Sigmoid colon (tissue), 7 donors: ENCODE data around the gene RGS7. TPM values are rescaled to one million over a fixed set of nuclear protein-coding genes. Genes with fewer than 3 reads are reported as not detected.
A peak's percentile ranks its signal among the peaks of the same experiment; 100 is the strongest.
"Not testable (repeated sequence)": the region's sequence is repeated elsewhere in the genome, so short reads cannot be mapped to it uniquely, and the experiment has no call there.

Experiments
- DNase-seq: peaks from one replicate; pipeline ENCODE4 v3.0.0-alpha.2; 2019
- H3K27ac ChIP-seq, 4 donors: fragments of 200-600 bp; sonication (generic); one replicate each; pipeline ENCODE4 v1.5.1; 2016 to 2019; ENCODE audit warnings: mild to moderate bottlenecking in 1 of 4
- H3K27me3 ChIP-seq, 3 donors: fragments of 200-600 bp; sonication (generic); one replicate each; pipeline ENCODE4 v1.5.1; 2019; ENCODE audit warnings: mild to moderate bottlenecking in 1 of 3
- H3K36me3 ChIP-seq, 4 donors: fragments of 200-600 bp; sonication (generic); one replicate each; pipeline ENCODE4 v1.5.1; 2016 to 2019
- H3K4me1 ChIP-seq, 4 donors: fragments of 200-600 bp; sonication (generic); one replicate each; pipeline ENCODE4 v1.5.1; 2017 to 2019
- H3K4me3 ChIP-seq, 4 donors: fragments of 200-600 bp; sonication (generic); one replicate each; pipeline ENCODE4 v1.5.1; 2017 to 2019; ENCODE audit warnings: mild to moderate bottlenecking in 2 of 4, moderate library complexity in 1 of 4
- H3K9me3 ChIP-seq, 4 donors: fragments of 200-600 bp in 3 of 4; sonication (generic) in 3 of 4; one replicate each; pipeline versions ENCODE4 v1.5.1 to v1.6.1; 2013 to 2019
- EP300 ChIP-seq, 4 donors: sonication (generic); formaldehyde crosslinking; IDR thresholded peaks; one replicate each; pipeline ENCODE4 v1.6.1; 2017; ENCODE audit warnings: antibody characterized with exemption in 4 of 4
- POLR2A ChIP-seq, 2 donors: fragments of 450-650 bp; IDR thresholded peaks; one replicate each; pipeline ENCODE4 v1.6.1; 2016; ENCODE audit warnings: antibody characterized with exemption in 2 of 2, mild to moderate bottlenecking in 2 of 2, moderate library complexity in 2 of 2
- POLR2AphosphoS5 ChIP-seq, 4 donors: sonication (generic); formaldehyde crosslinking; IDR thresholded peaks; one replicate each; pipeline ENCODE4 v1.6.1; 2017; ENCODE audit warnings: antibody characterized with exemption in 4 of 4
- WGBS, 2 donors: extraction: QIAGEN DNeasy Blood & Tissue Kit; methylation state at CpG; one replicate each; pipeline ENCODE4 v1.1.7; 2013; 5-methylcytosine and 5-hydroxymethylcytosine counted together
- intact Hi-C: fragments of 100-400 bp; cut with DNase I; formaldehyde crosslinking; loops from one replicate; pipeline ENCODE4 v1.15.1; 2023
- polyA plus RNA-seq, 3 donors: library from polyadenylated mRNA; stranded (reverse); fragments of 200-250 nt; gene quantifications; one replicate each; pipeline ENCODE4 v1.2.3, GENCODE V29; 2013
- small RNA-seq, 3 donors: library from RNA; depleted of rRNA; stranded (forward); fragments of <200 nt; gene quantifications; one replicate each; pipeline ENCODE3, GENCODE V24; 2016
- total RNA-seq, 4 donors: library from RNA; depleted of rRNA; stranded (reverse); fragments of >200 nt; gene quantifications; one replicate each; pipeline ENCODE4 v1.1.0, GENCODE V29; 2016
- TF ChIP-seq, protein P1 (sequence below), 4 experiments: fragments of 450-650 bp in 3 of 4; fragments of 200-600 bp in 1 of 4; IDR thresholded peaks; one replicate each; pipeline ENCODE4 v1.5.1; 2016 to 2019; ENCODE audit warnings: antibody characterized with exemption in 4 of 4, mild to moderate bottlenecking in 3 of 4, moderate library complexity in 2 of 4
- donor health status: healthy with polysubstance abuse.
- donor health status: Bipolar disorder and iron deficiency.
- donor health status: healthy.

The RGS7 gene
- total and polyA plus RNA-seq, 7 donors = 0.10 to 1.8 (median 0.33) TPM; not detected in 4

DNA sequence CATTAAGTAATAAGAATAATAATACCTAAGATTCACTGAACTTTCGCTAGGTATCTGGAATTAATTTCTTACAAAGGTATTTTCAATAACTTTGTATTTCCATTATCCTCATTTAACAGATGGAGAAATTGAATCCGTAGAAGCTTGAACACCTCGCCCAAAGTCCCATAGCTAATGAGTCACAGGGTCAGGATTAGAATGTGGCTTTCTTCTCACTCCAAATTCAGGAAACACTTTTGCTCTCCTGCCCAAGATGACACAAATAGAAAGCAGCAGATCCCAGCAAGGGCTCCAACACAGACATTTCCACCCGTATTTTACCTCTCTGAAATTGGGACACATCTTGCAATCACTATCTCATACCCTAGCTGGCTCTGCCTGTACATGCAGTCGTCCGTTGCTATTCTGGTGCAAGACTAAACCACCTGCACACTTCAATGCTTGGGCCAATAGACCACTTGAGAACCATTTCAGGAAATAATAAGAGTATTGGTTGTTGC is 619.2 kb downstream of the RGS7 start:
- no peak overlapping the region for H3K4me3 ChIP-seq
- WGBS, 2 donors = 87 to 92% methylated on average over 6 of the region's 6 CpGs
- H3K27me3 ChIP-seq = no peaks in the 10 kb centered on the region
- H3K9me3 ChIP-seq = no peaks in the 10 kb centered on the region
- TF ChIP-seq, protein P1, sequence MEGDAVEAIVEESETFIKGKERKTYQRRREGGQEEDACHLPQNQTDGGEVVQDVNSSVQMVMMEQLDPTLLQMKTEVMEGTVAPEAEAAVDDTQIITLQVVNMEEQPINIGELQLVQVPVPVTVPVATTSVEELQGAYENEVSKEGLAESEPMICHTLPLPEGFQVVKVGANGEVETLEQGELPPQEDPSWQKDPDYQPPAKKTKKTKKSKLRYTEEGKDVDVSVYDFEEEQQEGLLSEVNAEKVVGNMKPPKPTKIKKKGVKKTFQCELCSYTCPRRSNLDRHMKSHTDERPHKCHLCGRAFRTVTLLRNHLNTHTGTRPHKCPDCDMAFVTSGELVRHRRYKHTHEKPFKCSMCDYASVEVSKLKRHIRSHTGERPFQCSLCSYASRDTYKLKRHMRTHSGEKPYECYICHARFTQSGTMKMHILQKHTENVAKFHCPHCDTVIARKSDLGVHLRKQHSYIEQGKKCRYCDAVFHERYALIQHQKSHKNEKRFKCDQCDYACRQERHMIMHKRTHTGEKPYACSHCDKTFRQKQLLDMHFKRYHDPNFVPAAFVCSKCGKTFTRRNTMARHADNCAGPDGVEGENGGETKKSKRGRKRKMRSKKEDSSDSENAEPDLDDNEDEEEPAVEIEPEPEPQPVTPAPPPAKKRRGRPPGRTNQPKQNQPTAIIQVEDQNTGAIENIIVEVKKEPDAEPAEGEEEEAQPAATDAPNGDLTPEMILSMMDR (IDR thresholded peaks at IDR 0.05) = no peak
- TF ChIP-seq POLR2AphosphoS5 (IDR thresholded peaks at IDR 0.05) (no peak), POLR2A (IDR thresholded peaks at IDR 0.05) (no peak), EP300 (IDR thresholded peaks at IDR 0.05) (no peak)
- no peaks in the 10 kb centered on the region for H3K4me1 ChIP-seq
- no peak overlapping the region for H3K27ac ChIP-seq
- no peak for DNase-seq
- intact Hi-C loops = no loop called here
- no peaks in the 10 kb centered on the region for H3K36me3 ChIP-seq

DNA sequence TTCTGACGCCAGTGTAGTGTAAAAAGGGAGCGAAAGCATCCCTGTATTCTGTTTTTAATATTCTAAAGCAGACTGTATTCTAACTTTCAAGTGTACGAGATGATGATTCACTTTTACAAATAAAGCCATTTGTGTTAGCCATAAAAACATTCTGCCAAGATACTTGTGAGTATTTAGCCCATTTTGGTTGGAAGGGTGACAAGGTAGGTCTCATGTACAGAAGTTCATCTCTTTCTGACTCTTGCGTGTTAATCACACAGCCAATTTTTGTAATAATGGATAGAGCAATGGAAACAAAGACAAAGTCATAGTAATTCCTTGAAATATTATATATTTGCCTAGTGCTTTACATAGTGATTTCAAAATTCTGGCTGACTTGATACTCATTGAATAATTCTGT is 619.7 kb downstream of the RGS7 start:
- TF ChIP-seq EP300 (IDR thresholded peaks at IDR 0.05) (no peak), POLR2A (IDR thresholded peaks at IDR 0.05) (no peak), POLR2AphosphoS5 (IDR thresholded peaks at IDR 0.05) (no peak)
- TF ChIP-seq, protein P1 (IDR thresholded peaks at IDR 0.05) = no peak
- H3K4me1 ChIP-seq = no peaks in the 10 kb centered on the region
- whole genome bisulfite sequencing, 2 donors = 69 to 75% methylated on average over 4 of the region's 4 CpGs
- H3K4me3 ChIP-seq = no peak overlapping the region
- no peak for DNase-seq
- no peaks in the 10 kb centered on the region for H3K9me3 ChIP-seq
- no peak overlapping the region for H3K27ac ChIP-seq
- H3K36me3 ChIP-seq = no peaks in the 10 kb centered on the region
- intact Hi-C loops = no loop called here
- no peaks in the 10 kb centered on the region for H3K27me3 ChIP-seq

DNA sequence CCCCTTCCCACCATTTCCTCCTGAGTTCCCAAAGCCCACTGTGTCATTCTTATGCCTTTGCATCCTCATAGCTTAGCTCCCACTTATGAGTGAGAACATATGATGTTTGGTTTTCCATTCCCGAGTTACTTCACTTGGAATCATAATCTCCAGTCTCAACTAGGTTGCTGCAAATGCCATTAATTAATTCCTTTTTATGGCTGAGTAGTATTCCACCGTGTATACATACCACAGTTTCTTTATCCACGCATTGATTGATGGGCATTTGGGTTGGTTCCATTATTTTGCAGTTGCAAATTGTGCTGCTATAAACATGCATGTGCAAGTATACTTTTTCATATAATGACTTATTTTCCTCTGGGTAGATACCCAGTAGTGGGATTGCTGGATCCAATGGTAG is 622.3 kb downstream of the RGS7 start:
- not testable (repeated sequence) for DNase-seq, H3K36me3 ChIP-seq, H3K4me1 ChIP-seq, H3K4me3 ChIP-seq, H3K27ac ChIP-seq, H3K27me3 ChIP-seq, H3K9me3 ChIP-seq
- intact Hi-C loops = loop anchor here (5.0 kb wide), 1 partner anchor 213 kb away; no protein-coding TSS in a partner anchor
- 81 to 91% methylated on average over 3 of the region's 3 CpGs for WGBS, 2 donors

DNA sequence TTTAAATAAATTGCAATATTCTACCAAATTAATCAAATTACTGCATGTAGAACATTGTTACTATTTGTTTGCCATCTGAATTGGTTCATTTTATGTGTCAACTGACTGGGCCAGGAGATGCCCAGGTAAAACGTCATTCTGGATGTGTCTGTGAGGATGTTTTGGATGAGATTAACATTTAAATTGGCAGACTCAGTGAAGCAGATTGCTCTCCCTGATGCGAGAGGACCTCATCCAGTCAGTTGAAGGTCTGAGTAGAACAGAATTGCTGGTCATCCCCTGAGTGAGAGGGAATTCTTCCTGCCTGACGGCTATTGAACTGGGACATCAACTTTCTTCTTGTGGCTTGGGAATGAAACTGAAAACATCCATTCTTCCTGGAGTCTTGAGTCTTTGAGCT is 623.0 kb downstream of the RGS7 start:
- 85 to 86% methylated on average over 3 of the region's 3 CpGs for WGBS, 2 donors
- intact Hi-C loops = loop anchor here (5.0 kb wide), 1 partner anchor 213 kb away; no protein-coding TSS in a partner anchor
- no peaks in the 10 kb centered on the region for H3K27me3 ChIP-seq
- TF ChIP-seq POLR2AphosphoS5 (IDR thresholded peaks at IDR 0.05) (no peak), POLR2A (IDR thresholded peaks at IDR 0.05) (no peak), EP300 (IDR thresholded peaks at IDR 0.05) (no peak)
- TF ChIP-seq, protein P1 (IDR thresholded peaks at IDR 0.05) = no peak
- H3K4me1 ChIP-seq = no peaks in the 10 kb centered on the region
- H3K9me3 ChIP-seq = no peaks in the 10 kb centered on the region
- H3K36me3 ChIP-seq = no peaks in the 10 kb centered on the region
- H3K27ac ChIP-seq = no peak overlapping the region
- DNase-seq = no peak
- no peak overlapping the region for H3K4me3 ChIP-seq

DNA sequence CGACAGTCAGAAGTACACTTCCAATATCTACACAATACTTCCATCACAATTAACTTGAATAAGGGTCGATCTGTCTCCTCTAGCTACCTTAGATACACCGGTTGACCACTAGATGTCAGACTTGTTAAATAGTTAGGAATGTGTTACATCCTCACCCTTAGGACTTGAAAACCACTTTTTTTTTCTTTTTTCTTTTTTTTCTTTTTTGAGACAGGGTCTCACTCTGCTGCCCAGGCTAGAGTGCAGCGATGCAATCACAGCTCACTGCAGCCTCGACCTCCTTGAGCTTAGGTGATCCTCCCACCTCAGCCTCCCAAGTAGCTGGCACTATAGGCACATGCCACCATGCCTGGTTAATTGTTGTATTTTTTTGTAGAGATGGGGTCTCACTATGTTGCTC is 624.6 kb downstream of the RGS7 start:
- H3K9me3 ChIP-seq = no peaks in the 10 kb centered on the region
- no peaks in the 10 kb centered on the region for H3K27me3 ChIP-seq
- no peaks in the 10 kb centered on the region for H3K4me1 ChIP-seq
- TF ChIP-seq, protein P1 (IDR thresholded peaks at IDR 0.05) = peak; percentile 9 to 66 (median 36)
- TF ChIP-seq EP300 (IDR thresholded peaks at IDR 0.05) (no peak), POLR2AphosphoS5 (IDR thresholded peaks at IDR 0.05) (no peak), POLR2A (IDR thresholded peaks at IDR 0.05) (no peak)
- no peaks in the 10 kb centered on the region for H3K36me3 ChIP-seq
- 5 to 9% methylated on average over 5 of the region's 5 CpGs for WGBS, 2 donors
- no peak overlapping the region for H3K27ac ChIP-seq
- intact Hi-C loops = loop anchor here (5.0 kb wide), 1 partner anchor 215 kb away; no protein-coding TSS in a partner anchor
- DNase-seq = no peak
- H3K4me3 ChIP-seq = no peak overlapping the region

Small RNAs within 50 kb of the gene (small RNA-seq; reads per million reads assigned to genes)
- gene MIR3123 = 0 reads per million in 3 donors

Other genes starting within 250 kb of the RGS7 start
- 10 to 100 TPM; 39.9 to 69.2 (median 53.2) TPM for gene FH, start 162.6 kb upstream of the RGS7 start, total RNA-seq
- gene FH, start 162.6 kb upstream of the RGS7 start, polyA plus RNA-seq = 100 to 1,000 TPM in 1 of 3 donors, 10 to 100 TPM in 2; 75.0 to 125 (median 79.3) TPM
- 1 to 10 TPM in 2 of 4 donors, under 1 TPM in 2; 0.27 to 5.4 (median 0.73) TPM for gene KMO, start 175.2 kb upstream of the RGS7 start, total RNA-seq
- 1 to 10 TPM; 1.8 to 3.7 (median 2.7) TPM for gene KMO, start 175.2 kb upstream of the RGS7 start, polyA plus RNA-seq